ENCODE results near the gene EFCAB11.

Gene EFCAB11

GRCh38 chr14:89845346-89845745, 109.2 kb downstream of the EFCAB11 start:
- no peaks in the 10 kb centered on the region for H3K27me3 ChIP-seq (ENCODE audit: insufficient read depth, low read length, poor library complexity, severe bottlenecking)
- H3F3A ChIP-seq (ENCODE audit: low read depth) = no peaks in the 10 kb centered on the region
- H2AFZ ChIP-seq (ENCODE audit: low read length) = no peak overlapping the region
- no peaks in the 10 kb centered on the region for H4K20me1 ChIP-seq (ENCODE audit: insufficient read depth, low read length, poor library complexity, severe bottlenecking)
- no peaks in the 10 kb centered on the region for H3K9me3 ChIP-seq (ENCODE audit: insufficient read depth, low read depth, low read length)
- TF ChIP-seq CTCF (conservative IDR thresholded peaks at IDR 0.05; ENCODE audit: low read length) (no peak), EZH2phosphoT487 (IDR thresholded peaks at IDR 0.05; ENCODE audit: borderline replicate concordance) (no peak)
- no peaks in the 10 kb centered on the region for H3K9me2 ChIP-seq (replicated peaks; ENCODE audit: low read depth, low read length)
- H3K79me2 ChIP-seq (ENCODE audit: insufficient read depth, low read length) = no peaks in the 10 kb centered on the region
- no peak overlapping the region for H3K4me2 ChIP-seq (ENCODE audit: low read depth, low read length, poor library complexity, severe bottlenecking)
- H3K4me3 ChIP-seq (ENCODE audit: low read length, poor library complexity, severe bottlenecking) = no peak overlapping the region
- no peak overlapping the region for H3K9ac ChIP-seq (ENCODE audit: low read depth, low read length, poor library complexity, severe bottlenecking)
- no peaks in the 10 kb centered on the region for H3K4me1 ChIP-seq (ENCODE audit: insufficient read depth, low read length, poor library complexity, severe bottlenecking)
- no peaks in the 10 kb centered on the region for H3K36me3 ChIP-seq (ENCODE audit: insufficient read depth, low read length)

- no peaks in the 10 kb centered on the region for H3K36me3 ChIP-seq (ENCODE audit: insufficient read depth, low read length)
- no peak overlapping the region for H3K4me3 ChIP-seq (ENCODE audit: low read length, poor library complexity, severe bottlenecking)
- H3K9ac ChIP-seq (ENCODE audit: low read depth, low read length, poor library complexity, severe bottlenecking) = no peak overlapping the region
- no peaks in the 10 kb centered on the region for H4K20me1 ChIP-seq (ENCODE audit: insufficient read depth, low read length, poor library complexity, severe bottlenecking)
- no peak overlapping the region for H3K4me2 ChIP-seq (ENCODE audit: low read depth, low read length, poor library complexity, severe bottlenecking)
- H3K9me3 ChIP-seq (ENCODE audit: insufficient read depth, low read depth, low read length) = no peaks in the 10 kb centered on the region
- H2AFZ ChIP-seq (ENCODE audit: low read length) = no peak overlapping the region
- H3K9me2 ChIP-seq (replicated peaks; ENCODE audit: low read depth, low read length) = no peaks in the 10 kb centered on the region
- H3F3A ChIP-seq (ENCODE audit: low read depth) = no peaks in the 10 kb centered on the region
- no peaks in the 10 kb centered on the region for H3K27me3 ChIP-seq (ENCODE audit: insufficient read depth, low read length, poor library complexity, severe bottlenecking)
- H3K4me1 ChIP-seq (ENCODE audit: insufficient read depth, low read length, poor library complexity, severe bottlenecking) = no peaks in the 10 kb centered on the region
- H3K79me2 ChIP-seq (ENCODE audit: insufficient read depth, low read length) = no peaks in the 10 kb centered on the region
- TF ChIP-seq EZH2phosphoT487 (IDR thresholded peaks at IDR 0.05; ENCODE audit: borderline replicate concordance) (no peak), CTCF (conservative IDR thresholded peaks at IDR 0.05; ENCODE audit: low read length) (no peak)
Observed at GRCh38 chr14:89844508-89844907, 110.0 kb downstream of the EFCAB11 start.

- Histone ChIP-seq H2AFZ (ENCODE audit: low read length) (no peak overlapping the region), H4K20me1 (ENCODE audit: insufficient read depth, low read length, poor library complexity, severe bottlenecking) (no peaks in the 10 kb centered on the region), H3K9ac (ENCODE audit: low read depth, low read length, poor library complexity, severe bottlenecking) (no peak overlapping the region), H3K4me1 (ENCODE audit: insufficient read depth, low read length, poor library complexity, severe bottlenecking) (no peaks in the 10 kb centered on the region), H3K9me3 (ENCODE audit: insufficient read depth, low read depth, low read length) (no peaks in the 10 kb centered on the region), H3K36me3 (ENCODE audit: insufficient read depth, low read length) (no peaks in the 10 kb centered on the region), H3K4me3 (ENCODE audit: low read length, poor library complexity, severe bottlenecking) (no peak overlapping the region), H3K4me2 (ENCODE audit: low read depth, low read length, poor library complexity, severe bottlenecking) (no peak overlapping the region), H3F3A (ENCODE audit: low read depth) (no peaks in the 10 kb centered on the region), H3K9me2 (replicated peaks; ENCODE audit: low read depth, low read length) (no peaks in the 10 kb centered on the region), H3K27me3 (ENCODE audit: insufficient read depth, low read length, poor library complexity, severe bottlenecking) (no peaks in the 10 kb centered on the region), H3K79me2 (ENCODE audit: insufficient read depth, low read length) (no peaks in the 10 kb centered on the region)
- no peak for TF ChIP-seq CTCF (conservative IDR thresholded peaks at IDR 0.05; ENCODE audit: low read length)
- TF ChIP-seq EZH2phosphoT487 (IDR thresholded peaks at IDR 0.05; ENCODE audit: borderline replicate concordance) = no peak
Observed at GRCh38 chr14:89842837-89843236, 111.7 kb downstream of the EFCAB11 start.
